HG02884 (cell line): ENCODE measurements around the gene PCGF1.
"Not testable (repeated sequence)": the region's sequence is repeated elsewhere in the genome, so short reads cannot be mapped to it uniquely, and the experiment has no call there.

Experiments
- ATAC-seq: cut with Tn5 transposase; IDR thresholded peaks from one replicate; pipeline ENCODE4 v1.9.1; 2021; ENCODE audit warnings: mild to moderate bottlenecking, moderate library complexity; ENCODE audit not compliant: unreplicated experiment

PCGF1 gene

DNA sequence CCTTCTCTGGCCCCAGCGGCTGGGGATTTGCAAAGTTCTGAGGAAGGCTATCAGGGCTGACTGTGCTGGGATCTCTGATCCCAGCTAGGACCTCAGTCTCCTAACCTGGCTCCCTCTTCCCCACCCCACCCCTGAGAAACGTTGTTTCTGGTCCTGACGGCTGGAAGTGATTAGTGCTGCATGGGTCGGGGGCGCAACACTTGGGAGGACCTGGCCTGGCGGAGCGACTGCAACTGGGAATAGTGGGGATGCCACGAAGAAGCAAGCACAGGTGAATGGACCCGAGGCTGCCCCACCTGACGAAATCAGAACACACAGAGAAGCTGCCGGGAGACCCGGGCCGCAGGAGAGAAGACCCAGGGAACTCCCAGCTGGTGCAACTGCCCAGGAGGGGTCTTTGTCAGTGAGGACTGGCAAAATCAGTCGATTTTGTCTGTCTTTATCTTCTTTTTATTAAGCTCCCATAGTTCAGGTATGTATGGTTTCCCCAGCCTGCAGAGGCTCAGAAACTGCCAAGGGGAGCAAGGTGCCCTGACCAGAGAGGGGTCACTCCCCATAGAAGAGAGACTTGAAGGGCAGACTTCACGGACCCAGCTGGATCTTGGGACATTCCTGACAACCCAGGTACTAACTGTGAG, 7.4 kb downstream of the PCGF1 start:
- no peak for ATAC-seq

DNA sequence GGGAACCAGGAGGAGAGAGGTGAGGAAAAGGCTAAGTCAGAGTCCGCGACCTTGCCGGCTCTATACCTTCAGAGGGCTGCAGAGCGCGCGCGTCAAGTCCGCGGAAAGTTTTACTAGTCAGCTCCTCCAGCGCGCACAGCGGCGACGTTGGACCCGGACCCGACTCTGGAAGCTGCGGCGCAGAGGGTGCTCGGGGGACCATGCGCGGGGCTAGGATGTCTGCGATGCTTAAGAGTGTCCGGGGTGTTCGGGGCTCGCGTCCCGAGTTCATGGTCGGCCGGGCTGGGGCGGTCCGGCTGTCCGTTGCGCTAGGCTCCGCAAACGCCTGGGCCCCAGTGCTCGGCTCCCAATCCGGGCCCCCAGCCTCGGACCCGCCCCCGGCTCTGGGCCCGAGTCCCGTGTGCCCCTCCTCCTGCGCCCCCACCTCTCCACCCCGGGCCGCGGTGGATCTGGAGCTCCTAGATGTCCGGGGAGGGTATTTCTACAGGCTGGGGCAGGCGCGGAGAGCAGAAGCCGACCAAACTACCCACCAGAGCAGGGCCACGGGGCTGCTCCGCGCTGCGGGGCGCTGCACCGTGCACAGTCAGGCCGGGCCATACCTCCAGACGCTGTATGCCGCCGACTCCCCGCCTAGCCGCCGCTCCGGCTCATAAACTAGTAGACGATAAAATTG, 8.1 kb downstream of the PCGF1 start, which contains the start of gene LBX2:
LBX2 (minus strand) TSS at position 337 of the 673 bp plus-strand sequence; CDS start at position 271, 66 bp downstream.
- ATAC-seq, result no peak

DNA sequence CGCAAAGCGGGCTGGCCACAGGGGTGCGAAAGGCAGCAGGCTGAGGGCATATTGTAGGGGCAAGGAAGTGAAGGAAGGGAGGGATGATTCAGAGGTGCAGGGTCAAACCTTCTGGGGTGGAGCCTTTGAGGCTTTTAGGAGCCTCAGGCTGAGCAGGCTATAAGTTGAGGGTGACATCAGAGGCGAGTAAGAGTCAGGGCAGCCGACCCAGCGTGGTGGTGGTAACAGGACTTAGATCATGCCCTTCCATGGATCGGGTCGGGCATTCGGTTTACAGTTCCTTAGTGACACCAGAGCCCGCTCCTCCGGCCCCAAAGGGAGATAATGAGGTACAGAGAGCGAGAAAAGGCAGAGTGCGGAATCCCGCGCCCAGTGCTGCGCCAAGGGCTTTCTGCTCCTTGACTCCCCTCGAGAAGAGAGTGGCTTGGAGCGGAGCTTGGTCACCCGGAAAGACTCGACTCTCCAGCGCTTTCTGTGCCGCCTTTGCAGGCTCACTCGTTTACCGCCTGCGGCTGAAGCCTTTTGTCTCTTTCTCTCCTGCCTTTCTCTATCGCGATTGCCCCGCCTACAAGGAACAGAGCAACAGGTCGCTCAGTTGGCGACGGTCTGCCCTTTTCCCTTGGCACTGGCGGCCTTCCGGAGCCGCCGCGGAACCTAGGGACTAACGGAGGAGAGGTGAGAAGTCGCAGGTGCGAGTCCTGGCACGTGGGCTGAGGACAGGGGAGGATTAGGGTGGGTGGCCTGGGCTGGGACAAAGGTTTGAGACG, 8.8 kb downstream of the PCGF1 start:
- ATAC-seq, result no peak

DNA sequence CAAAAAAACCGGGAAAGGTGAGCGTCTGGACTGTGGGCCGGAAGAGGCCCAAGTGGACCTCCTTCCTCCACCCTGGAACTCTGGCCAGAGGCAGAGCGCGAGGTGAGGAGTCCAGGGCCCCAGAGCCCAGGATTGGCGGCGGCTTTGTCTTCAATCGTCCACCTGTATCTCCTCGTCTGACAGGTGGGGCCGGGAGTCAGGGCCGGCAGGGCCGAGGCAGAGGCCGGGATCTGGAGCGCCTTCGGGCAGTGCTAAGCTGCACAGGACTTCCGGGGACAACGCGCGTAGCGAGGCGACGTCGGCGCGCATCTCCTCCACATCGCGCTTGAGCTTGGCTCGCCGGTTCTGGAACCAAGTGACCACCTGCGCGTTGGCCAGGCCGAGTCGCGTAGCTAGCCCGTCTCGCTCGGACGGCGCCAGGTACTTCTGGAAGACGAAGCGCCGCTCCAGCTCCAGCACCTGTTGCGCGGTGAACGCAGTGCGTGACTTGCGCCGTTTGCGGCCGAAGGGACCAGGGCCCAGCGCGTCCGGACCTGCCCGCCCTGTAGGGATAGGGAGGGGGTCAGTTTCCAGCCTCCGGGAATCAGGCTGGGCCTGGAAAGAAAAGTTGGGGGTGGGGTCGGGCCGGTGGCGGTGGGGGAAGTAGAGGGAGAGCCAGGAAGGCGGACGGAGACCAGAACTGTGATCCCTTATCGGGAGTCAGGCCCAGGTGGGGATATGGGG, 9.6 kb downstream of the PCGF1 start:
- no peak for ATAC-seq

DNA sequence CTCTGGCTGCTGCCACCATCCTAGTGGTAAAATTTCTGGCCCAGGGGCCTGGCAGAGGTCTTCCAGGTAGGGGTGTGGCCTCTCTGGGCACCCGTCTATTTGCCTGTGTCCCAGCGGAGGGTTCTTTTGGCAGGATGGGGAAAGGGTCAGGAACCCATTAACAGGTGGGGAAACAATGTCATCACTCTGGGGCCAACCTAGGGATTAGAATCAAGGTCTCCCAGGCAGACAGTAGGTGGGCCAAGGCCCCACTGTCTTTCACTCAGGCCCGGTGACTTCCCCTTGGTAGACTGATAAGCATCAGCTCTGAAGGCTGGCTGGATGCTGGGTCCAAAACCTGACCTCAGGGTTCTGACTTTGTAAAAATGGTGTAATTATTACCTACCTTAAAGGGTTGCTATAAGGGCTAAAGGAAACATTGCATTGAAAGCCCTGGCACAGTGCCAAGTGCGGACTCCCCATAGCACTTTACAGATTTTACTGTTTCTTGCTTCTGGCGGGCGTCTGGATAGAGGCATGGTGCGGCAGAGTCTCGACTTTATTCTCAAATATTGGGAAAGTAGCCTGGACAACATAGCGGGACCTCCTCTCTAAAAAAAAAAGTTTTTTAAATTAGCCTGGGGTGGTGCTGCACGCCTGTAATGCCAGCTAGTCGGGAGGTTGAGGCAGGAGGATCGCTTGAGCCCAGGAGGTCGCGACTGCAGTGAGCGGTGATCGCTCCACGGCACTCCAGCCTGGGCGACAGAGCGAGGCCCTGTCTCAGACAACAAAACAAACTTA, 10.3 kb downstream of the PCGF1 start:
- ATAC-seq, result no peak

DNA sequence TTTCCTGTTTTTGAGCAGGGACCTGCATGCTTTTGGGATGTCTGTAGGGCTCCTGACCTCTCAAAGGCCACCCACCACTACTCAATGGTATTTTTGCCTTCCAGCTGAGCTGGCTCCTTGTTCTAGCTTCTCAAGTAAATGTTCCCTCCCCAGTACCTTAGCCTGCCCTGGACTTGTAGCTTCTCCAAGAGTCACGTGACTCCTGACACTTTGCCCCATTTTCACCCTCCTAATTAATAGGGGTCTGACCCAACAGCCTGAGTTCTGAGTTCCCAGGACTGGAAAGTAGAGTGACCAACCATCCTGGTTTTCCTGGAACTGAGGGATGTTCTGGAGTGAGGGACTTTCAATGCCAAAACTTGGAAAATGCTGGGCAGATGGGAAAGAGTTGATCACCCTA, 12.1 kb downstream of the PCGF1 start:
- no peak for ATAC-seq

DNA sequence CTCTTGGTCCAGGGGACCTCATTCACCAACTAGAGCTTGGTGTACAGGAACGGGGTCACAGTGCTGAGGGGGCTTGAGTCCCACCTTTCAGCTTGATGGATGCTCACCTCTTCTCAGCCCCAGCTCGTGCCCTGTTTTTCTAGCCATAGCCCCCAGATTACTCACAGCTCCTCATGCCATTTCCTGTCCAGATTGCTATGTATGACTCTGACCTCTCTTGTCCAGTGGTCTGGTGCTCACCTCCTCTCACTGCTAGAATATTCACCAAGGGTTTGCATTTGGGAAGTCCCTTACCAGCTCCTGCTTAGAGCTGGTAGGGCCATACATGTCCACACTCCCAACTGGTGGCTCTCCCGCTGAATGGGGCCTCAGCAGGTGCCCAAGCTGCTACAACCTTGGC, 13.9 kb downstream of the PCGF1 start:
- ATAC-seq, result no peak

DNA sequence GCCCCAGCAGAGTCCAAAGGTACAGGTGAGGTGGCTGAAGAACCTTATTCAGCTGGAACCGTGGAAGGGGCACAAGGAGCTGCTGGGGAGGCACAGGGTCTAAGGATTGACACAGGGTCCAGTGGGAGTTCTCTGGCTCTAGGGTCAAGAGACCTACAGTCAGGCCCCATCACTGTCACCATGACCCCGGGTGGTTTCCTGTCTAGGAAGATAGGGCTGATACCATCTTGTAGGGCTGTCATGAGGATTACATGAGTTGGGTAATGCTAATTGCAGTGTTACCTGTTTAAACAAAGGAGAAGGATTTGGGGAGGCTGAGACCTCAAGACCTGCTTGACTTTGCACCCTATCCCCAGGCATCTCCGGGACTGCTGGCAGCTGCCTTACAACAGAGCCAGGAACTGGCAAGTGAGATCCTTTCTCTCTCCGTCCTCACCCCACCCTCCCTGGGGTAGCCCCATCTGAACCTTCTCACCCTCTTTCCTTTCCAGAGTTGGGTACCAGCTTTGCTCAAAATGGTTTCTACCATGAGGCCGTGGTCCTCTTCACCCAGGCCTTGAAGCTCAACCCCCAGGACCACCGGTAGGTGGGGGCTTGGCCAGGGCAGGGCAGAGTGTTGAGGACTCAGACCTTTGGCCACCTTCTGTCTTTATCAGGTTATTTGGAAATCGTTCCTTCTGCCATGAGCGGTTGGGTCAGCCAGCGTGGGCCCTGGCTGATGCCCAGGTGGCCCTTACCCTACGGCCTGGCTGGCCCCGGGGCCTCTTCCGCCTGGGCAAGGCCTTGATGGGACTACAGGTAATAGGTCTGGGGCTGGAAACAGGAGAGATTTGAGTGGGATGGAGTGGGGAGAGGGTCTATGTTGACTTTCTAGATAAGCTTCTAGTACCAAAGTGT, 15.6 kb downstream of the PCGF1 start:
- ATAC-seq, result no peak

DNA sequence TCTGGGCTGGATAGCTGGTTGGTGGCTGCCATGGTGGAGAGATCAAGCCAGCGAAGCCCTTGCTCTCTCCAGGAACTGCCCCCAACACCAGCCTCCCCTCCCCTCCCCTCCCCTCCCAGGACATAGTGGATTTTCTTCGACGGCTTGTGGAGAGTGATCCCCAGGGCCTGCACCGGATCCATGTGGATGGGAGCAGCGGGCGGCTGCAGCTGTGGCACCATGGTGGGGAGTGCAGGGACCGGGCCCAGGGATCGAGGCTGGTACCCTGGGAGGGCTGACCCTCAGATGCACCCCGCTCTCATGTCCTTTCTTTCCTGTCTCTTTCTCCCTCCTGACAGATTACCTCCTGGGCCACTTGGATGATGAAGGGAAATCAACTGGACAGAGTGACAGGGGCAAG, 17.6 kb downstream of the PCGF1 start:
- ATAC-seq, result no peak

DNA sequence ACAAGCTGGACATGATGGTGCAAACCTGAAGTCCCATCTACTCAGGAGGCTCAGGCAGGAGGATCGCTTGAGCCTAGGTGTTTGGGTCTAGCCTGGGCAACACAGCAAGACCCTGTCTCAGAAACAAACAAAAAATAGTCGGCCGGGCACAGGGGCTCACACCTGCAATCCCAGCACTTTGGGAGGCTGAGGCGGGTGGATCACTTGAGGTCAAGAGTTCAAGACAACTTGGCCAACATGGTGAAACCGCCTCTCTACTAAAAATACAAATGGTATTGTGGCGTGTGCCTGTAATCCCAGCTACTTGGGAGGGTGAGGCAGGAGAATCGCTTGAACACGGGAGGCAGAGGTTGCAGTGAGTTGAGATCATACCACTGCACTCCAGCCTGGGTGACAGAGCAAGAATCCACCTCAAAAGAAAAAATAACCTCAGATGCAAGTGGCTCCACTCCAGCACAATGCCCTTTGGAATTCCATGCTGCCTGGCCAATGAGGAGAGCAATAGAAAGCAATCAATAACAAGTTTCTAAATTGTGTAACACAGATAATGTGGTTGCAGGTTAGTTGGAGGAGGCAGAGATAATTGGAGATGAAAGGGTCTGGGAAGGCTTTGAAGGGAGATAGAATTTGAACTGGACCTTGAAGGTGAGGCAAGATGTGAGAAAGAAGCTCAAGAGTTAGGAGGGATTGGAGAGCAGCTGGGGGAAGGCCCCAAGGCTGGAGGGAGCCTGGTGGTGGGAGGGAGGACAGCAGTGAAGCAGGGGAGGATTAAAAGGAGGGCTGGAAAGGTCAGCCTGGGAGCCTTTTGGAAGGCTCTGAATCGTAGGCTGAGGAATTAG, 18.6 kb downstream of the PCGF1 start:
- no peak for ATAC-seq

DNA sequence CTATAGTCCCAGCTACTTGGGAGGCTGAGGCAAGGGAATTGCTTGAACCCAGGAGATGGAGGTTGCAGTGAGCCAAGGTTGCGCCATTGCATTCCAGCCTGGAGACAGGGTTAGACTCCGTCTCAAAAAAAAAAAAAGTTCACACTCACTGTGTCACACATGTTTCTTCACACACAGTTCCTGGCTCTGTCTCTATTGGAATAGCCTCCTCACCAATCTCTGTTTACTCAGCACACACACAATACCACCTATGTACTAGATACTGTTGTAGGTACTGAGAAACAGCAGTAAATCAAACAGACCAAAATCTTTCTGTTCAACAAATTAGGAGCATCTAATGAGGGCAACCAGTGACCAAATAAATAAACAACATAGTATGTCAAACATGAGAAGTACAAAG, 21.4 kb downstream of the PCGF1 start:
- ATAC-seq, result no peak

DNA sequence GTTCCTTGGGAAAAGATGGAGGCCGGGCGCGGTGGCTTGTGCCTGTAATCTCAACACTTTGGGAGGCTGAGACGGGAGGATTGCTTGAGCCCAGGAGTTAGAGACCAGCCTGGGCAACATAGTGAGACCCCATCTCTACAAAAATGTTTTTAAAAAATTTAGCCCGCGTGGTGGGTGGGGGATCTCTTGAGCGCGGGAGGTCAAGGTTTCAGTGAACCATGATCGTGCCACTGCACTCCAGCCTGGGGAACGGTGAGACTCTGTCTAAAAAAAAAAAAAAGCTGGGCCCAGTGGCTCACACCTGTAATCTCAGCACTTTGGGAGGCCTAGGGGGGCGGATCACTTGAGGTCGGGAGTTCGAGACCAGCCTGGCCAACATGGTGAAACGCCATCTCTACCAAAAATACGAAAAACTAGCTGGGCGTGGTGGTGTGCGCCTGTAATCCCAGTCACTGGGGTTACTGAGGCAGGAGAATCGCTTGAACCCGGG, 23.8 kb downstream of the PCGF1 start:
- not testable (repeated sequence) for ATAC-seq

DNA sequence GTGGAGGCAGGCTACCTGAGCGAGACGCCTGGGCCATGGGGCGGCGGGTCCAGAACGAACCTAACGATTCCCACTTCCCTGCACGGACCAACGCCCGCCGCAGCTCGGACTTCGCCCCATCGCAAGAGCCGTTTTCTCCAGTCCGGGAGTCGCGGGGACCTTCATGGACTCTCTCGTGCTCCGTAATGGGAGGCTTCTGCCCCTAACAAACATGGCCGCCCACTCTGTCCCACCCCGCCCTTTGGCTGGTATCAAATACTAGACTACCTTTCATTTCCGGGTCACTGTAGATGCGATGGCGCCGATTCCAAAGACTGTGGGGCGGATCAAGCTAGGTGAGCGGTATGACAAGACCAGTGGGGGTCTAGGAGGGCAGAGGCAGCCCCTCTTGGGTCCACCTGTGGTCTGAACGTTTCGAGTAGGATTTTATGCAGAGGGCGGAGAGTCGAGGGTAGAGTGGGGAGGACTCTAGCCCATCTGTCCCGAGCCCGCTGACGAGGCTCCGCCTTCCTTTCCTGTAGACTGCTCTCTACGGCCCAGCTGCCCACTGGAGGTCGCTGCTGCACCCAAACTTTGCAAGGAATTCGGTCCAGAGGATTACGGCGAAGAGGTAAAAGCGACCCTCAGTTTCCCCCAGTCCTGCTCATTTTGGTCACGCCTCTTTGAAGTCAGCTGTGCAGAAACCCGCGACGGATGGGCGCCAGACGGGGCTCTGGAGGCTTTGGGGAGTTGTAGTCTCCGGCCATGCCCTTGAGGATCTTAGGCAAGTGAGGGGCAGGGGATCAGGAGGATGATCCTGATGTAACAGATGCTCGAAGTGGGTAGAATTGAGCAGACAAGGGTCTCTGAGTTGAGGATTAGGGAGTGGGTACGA, 24.5 kb downstream of the PCGF1 start, which contains the start of the genes CCDC142 and TTC31:
CCDC142 (minus strand) TSS at position 198 of the 874 bp plus-strand sequence; CDS start at position 37, 161 bp downstream.
TTC31 (plus strand) TSS at position 281 of the 874 bp plus-strand sequence; CDS start at position 296, 15 bp downstream.
- ATAC-seq, result peak; percentile 82

DNA sequence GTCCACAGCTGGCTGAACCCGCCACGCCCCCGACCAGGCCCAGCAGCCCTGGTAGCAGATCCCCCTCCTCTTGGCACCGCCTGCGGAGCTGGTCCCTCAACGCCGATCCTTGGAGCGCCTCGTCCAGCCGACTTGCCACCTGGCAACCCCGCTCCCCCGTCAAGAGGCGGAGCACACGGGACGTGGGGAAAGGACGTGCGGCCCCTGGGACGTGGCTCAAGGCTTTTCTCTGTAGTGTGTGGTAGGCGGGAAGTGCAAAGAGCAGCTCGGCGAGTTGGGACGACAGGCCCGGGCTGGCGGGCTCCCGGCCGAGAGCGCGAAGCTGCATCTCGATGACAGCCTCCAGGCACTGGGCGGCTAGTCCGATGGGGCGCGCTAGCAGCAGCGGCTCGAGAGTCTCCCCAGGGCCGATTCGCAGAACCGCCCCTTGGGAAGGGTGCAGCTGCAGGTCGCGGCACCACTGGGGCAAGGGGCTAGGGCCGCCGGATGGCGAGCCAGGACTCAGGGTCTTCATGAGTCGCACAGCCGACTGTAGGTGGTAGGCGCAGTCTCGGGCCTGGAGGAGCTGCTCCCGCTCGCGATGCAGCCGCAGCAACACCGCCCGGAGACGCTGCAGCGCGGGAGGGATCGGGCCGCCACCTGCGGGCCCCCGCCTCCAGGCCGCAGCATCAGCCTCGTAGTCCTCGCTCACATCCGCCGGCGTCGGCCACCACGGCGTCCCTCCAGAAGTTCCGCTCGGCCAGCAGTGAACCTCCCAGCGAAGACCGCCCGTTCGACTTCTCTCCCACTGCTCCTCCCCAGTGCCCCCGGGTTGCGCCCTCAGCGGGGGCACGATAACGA, 25.3 kb downstream of the PCGF1 start:
- peak; percentile 21 for ATAC-seq

DNA sequence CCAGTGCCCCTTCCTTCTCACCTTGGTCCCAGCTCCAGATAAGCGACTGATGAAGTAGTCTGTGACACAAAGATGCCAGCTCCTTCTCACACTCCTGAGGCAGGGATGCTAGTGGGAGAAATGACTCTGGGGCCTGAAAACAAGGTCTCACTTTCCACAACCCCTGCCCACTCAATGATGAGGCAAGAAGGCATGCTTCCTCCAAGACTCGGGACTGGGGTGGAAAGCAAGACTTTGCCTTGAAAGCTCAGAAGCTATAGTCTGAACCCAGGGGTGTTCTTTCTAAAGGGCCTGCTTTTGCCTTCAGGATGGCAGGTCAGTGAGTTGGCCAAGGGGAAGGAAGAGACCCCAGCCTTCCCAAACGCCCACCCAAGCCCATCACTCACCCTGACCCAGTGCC, 26.1 kb downstream of the PCGF1 start:
- no peak for ATAC-seq

DNA sequence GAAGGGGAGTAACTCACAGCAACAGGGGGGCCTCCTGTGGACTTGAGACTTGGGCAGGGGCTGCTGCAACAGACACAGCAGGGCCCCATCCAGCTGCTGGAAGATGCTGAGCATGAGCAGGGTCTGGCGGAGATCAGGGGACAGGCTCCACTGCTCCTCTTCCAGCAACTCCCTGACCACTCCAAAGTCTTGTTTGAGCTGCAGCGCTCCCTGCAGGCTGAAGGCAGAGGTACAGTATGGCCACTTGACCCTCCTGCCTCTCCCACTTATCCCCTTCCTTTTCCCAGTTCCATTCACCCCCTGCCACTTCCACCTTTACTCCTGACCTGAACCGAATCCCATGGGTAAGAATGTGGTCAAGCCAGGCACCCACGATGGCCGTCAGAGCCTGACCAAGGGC, 32.6 kb downstream of the PCGF1 start:
- ATAC-seq, result no peak
